RWPE2 (cell line): ENCODE results near the gene MEF2A.
"Not testable (repeated sequence)": the region's sequence is repeated elsewhere in the genome, so short reads cannot be mapped to it uniquely, and the experiment has no call there.

ENCODE experiments used
- ATAC-seq: fragments of 200-7000 bp; cut with Tn5 transposase; 3 replicates; pipeline ENCODE4 v1.9.1; 2021; ENCODE audit warnings: low read depth
- DNase-seq: peaks from one replicate; pipeline ENCODE4 v3.0.0-alpha.2; 2020; ENCODE audit warnings: low spot score
- H3K27ac ChIP-seq: fragments of 450-650 bp; 2 replicates; pipeline ENCODE4 v1.5.1; 2017; ENCODE audit warnings: mild to moderate bottlenecking; ENCODE audit not compliant: poor library complexity, severe bottlenecking
- H3K27me3 ChIP-seq: fragments of 250-450 bp; sonication (Bioruptor Pico); 2 replicates; pipeline ENCODE4 v1.5.1; 2021; ENCODE audit warnings: mild to moderate bottlenecking, moderate library complexity; ENCODE audit not compliant: insufficient read depth, poor library complexity, severe bottlenecking
- H3K36me3 ChIP-seq: fragments of 250-450 bp; sonication (Bioruptor Pico); 2 replicates; pipeline ENCODE4 v1.5.1; 2020; ENCODE audit warnings: low read depth, mild to moderate bottlenecking, moderate library complexity
- H3K4me1 ChIP-seq: fragments of 250-450 bp; sonication (Bioruptor Pico); 2 replicates; pipeline ENCODE4 v1.5.1; 2021; ENCODE audit warnings: mild to moderate bottlenecking, moderate library complexity; ENCODE audit not compliant: insufficient read depth, poor library complexity, severe bottlenecking
- H3K4me3 ChIP-seq: fragments of 250-450 bp; sonication (Bioruptor Pico); 2 replicates; pipeline ENCODE4 v1.5.1; 2021; ENCODE audit warnings: mild to moderate bottlenecking, moderate library complexity; ENCODE audit not compliant: severe bottlenecking
- H3K9me3 ChIP-seq: fragments of 250-450 bp; sonication (Bioruptor Pico); 2 replicates; pipeline ENCODE4 v1.5.1; 2021; ENCODE audit warnings: mild to moderate bottlenecking, moderate library complexity; ENCODE audit not compliant: severe bottlenecking
- TF ChIP-seq, protein P1 (sequence below): fragments of 450-650 bp; IDR thresholded peaks from one replicate; pipeline ENCODE4 v1.5.1; 2017; ENCODE audit warnings: mild to moderate bottlenecking, moderate library complexity; ENCODE audit not compliant: poor library complexity, severe bottlenecking

The MEF2A gene

GRCh38 chr15:99657996-99658395 is 92.2 kb downstream of the MEF2A start:
- Histone ChIP-seq H3K9me3 (no peaks in the 10 kb centered on the region), H3K4me1 (no peaks in the 10 kb centered on the region), H3K27me3 (no peaks in the 10 kb centered on the region), H3K36me3 (peaks cover 11% of the 10 kb centered on the region), H3K27ac (no peak overlapping the region), H3K4me3 (no peak overlapping the region)
- ATAC-seq, result no peak
- TF ChIP-seq, protein P1, sequence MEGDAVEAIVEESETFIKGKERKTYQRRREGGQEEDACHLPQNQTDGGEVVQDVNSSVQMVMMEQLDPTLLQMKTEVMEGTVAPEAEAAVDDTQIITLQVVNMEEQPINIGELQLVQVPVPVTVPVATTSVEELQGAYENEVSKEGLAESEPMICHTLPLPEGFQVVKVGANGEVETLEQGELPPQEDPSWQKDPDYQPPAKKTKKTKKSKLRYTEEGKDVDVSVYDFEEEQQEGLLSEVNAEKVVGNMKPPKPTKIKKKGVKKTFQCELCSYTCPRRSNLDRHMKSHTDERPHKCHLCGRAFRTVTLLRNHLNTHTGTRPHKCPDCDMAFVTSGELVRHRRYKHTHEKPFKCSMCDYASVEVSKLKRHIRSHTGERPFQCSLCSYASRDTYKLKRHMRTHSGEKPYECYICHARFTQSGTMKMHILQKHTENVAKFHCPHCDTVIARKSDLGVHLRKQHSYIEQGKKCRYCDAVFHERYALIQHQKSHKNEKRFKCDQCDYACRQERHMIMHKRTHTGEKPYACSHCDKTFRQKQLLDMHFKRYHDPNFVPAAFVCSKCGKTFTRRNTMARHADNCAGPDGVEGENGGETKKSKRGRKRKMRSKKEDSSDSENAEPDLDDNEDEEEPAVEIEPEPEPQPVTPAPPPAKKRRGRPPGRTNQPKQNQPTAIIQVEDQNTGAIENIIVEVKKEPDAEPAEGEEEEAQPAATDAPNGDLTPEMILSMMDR, result no peak
- DNase-seq, result no peak

GRCh38 chr15:99662903-99663302 is 97.1 kb downstream of the MEF2A start:
- DNase-seq (no peak), ATAC-seq (no peak)
- TF ChIP-seq, protein P1, result no peak
- Histone ChIP-seq H3K9me3 (no peaks in the 10 kb centered on the region), H3K36me3 (no peaks in the 10 kb centered on the region), H3K4me3 (no peak overlapping the region), H3K4me1 (no peaks in the 10 kb centered on the region), H3K27me3 (no peaks in the 10 kb centered on the region), H3K27ac (no peak overlapping the region)

- H3K9me3 ChIP-seq, H3K27me3 ChIP-seq, ATAC-seq, H3K4me1 ChIP-seq, H3K4me3 ChIP-seq, H3K27ac ChIP-seq, DNase-seq, H3K36me3 ChIP-seq: not testable (repeated sequence)
Measured at GRCh38 chr15:99666073-99666472, 100.3 kb downstream of the MEF2A start.

GRCh38 chr15:99668533-99669182 is 102.9 kb downstream of the MEF2A start:
- H3K9me3 ChIP-seq, result no peaks in the 10 kb centered on the region
- ATAC-seq (no peak), DNase-seq (no peak)
- no peak overlapping the region for H3K27ac ChIP-seq
- H3K4me3 ChIP-seq, result no peak overlapping the region
- H3K36me3 ChIP-seq, result peaks cover 27% of the 10 kb centered on the region
- no peaks in the 10 kb centered on the region for H3K4me1 ChIP-seq
- TF ChIP-seq, protein P1, result no peak
- H3K27me3 ChIP-seq, result no peaks in the 10 kb centered on the region

DNA sequence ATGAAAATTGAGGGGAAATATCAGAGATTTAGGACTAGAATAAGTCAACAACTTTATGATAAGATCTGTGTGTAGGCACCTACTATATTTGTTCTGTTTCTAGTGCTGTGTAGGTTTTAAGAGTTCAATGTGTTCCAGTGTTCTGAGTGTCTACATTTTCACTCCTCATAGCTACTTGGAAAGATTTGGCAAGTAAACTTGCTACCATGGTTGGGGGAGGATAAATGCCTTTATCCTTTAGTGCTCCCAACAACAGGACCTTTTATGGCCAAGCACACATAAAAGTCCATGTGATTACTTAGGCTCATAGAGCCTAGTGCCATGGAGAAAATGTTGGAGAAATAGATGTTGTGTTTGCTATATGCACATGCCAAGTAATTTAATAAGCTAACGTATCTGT is 103.5 kb downstream of the MEF2A start:
- DNase-seq, result no peak
- H3K4me1 ChIP-seq, result no peaks in the 10 kb centered on the region
- H3K9me3 ChIP-seq, result no peaks in the 10 kb centered on the region
- H3K27me3 ChIP-seq, result no peaks in the 10 kb centered on the region
- ATAC-seq, result no peak
- peaks cover 33% of the 10 kb centered on the region for H3K36me3 ChIP-seq
- TF ChIP-seq, protein P1, result no peak
- no peak overlapping the region for H3K4me3 ChIP-seq
- H3K27ac ChIP-seq, result no peak overlapping the region
